Suprapubic skin (tissue), 4 donors: ENCODE measurements around the gene ILRUN.

Experiments used
- CTCF ChIP-seq, 2 donors: fragments of 200-600 bp in 1 of 2; fragments of 450-650 bp in 1 of 2; sonication (generic) in 1 of 2; IDR thresholded peaks; one replicate each; pipeline ENCODE4 v1.5.1; 2016 to 2019; ENCODE audit warnings: antibody characterized with exemption in 2 of 2, mild to moderate bottlenecking in 1 of 2, moderate library complexity in 1 of 2
- EP300 ChIP-seq: sonication (generic); formaldehyde crosslinking; IDR thresholded peaks from one replicate; pipeline ENCODE4 v1.6.1; 2017; ENCODE audit warnings: antibody characterized with exemption
- POLR2A ChIP-seq, 2 donors: fragments of 450-650 bp; IDR thresholded peaks; one replicate each; pipeline ENCODE4 v1.6.1; 2017; ENCODE audit warnings: antibody characterized with exemption in 2 of 2, mild to moderate bottlenecking in 2 of 2, moderate library complexity in 2 of 2
- POLR2AphosphoS5 ChIP-seq, 3 donors: sonication (generic); formaldehyde crosslinking; IDR thresholded peaks; one replicate each; pipeline ENCODE4 v1.6.1; 2017; ENCODE audit warnings: antibody characterized with exemption in 3 of 3

DNA sequence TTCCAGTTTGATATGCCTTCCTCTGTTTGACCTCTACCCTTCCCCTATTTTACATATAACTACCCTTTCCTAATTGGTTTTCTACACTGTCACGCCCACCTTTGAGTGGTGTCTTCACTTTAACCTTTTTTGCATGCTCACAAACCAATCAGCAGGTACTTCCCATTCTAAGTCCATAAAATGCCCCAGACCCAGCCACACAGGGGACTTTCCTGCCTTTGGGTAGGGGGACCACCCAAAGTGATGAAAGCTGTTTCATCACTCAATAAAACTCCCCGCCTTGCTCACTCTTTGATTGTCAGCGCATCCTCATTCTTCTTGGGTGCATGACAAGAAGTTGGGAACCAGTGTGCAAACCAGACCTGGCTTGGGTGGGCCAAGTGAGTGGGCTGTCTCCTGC is 40.3 kb upstream of the ILRUN start:
- TF ChIP-seq CTCF (IDR thresholded peaks at IDR 0.05) (no peak), POLR2A (IDR thresholded peaks at IDR 0.05) (no peak), POLR2AphosphoS5 (IDR thresholded peaks at IDR 0.05) (no peak), EP300 (no peak)
